SK-N-MC (cell line): ENCODE data around the gene SLC25A39.

Experiments
- EZH2 ChIP-seq: fragments of 200-600 bp; sonication (generic); IDR thresholded peaks from one replicate; pipeline ENCODE4 v1.6.1; 2017; ENCODE audit warnings: antibody characterized with exemption
- FOXP2 ChIP-seq: optimal IDR thresholded peaks from 2 replicates; pipeline ENCODE3; 2011; ENCODE audit warnings: mild to moderate bottlenecking, moderate library complexity; ENCODE audit not compliant: insufficient read depth; ENCODE audit errors: extremely low read length, control extremely low read depth
- POLR2AphosphoS5 ChIP-seq: IDR thresholded peaks from 2 replicates; pipeline ENCODE4 v1.6.1; 2012; ENCODE audit warnings: mild to moderate bottlenecking, low read depth, low read length, borderline replicate concordance

DNA sequence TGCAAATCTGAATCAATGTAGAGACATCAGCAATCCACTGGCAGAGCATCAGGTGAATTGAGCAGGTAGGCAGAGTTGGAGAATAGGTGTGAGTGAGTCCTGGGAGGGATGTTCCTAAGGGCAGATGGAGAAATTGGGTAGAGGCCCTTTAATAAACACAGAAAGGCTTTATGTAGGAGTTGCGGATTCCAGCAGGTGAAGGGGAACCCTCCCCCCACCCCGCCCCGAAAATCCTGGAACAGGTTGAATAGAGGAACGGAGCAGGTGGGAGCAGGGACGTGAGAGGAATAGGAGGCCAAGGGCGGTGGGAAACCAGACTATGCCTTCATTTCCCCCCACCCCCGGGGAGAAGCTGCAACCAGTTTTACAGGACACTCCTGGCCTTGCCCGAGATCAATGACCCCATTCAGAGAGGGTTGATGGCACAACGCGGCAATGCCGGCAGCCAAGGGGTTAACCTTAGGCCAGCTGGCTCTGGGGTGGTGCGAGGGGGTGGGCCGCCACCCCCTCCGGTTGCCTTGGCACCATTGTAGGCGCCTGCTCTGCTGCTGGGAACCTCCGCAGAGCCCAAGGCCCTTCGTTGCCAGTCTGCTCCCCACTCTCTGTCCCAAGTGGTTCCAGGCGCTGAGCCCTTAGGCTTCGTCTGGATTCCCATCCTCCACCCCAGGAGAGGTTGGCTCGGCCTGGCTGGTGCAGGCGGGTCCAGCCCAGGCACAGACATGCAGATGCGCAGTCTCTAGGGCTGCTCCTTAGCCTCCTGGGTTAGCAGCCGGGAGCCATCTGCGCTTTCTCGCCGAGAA lies 17.0 kb downstream of the SLC25A39 start:
- TF ChIP-seq EZH2 (no peak), POLR2AphosphoS5 (no peak), FOXP2 (no peak)
